Uterus (tissue), 2 donors: Measurements from ENCODE around the gene ZNF574.

ENCODE experiments used
- CTCF ChIP-seq, 4 experiments: fragments of 200-600 bp in 2 of 4; fragments of 450-650 bp in 2 of 4; sonication (generic) in 2 of 4; IDR thresholded peaks; one replicate each; pipeline ENCODE4 v1.5.1; 2016 to 2019; ENCODE audit warnings: antibody characterized with exemption in 4 of 4, mild to moderate bottlenecking in 2 of 4, moderate library complexity in 1 of 4
- POLR2A ChIP-seq, 2 donors: fragments of 450-650 bp; IDR thresholded peaks; one replicate each; pipeline ENCODE4 v1.6.1; 2016; ENCODE audit warnings: antibody characterized with exemption in 2 of 2, mild to moderate bottlenecking in 1 of 2, moderate library complexity in 1 of 2

DNA sequence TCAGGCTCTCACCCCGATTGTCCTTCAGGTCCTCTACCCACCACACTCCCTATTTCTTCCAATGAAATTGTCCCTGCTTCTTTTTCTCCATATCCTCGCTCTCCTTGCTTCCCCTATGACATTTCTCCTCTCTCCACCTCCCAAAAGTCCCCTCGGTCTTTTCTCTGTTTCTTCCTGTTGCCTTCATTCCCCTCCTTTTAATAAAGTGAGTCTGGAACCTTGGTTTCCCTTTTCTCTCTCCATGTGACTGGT, 676 bp upstream of the ZNF574 start:
- no peak for TF ChIP-seq CTCF (IDR thresholded peaks at IDR 0.05)
- TF ChIP-seq POLR2A (IDR thresholded peaks at IDR 0.05) = no peak
